B cell (primary cell): Measurements from ENCODE around the gene PCBP3. TPM values are rescaled to one million over a fixed set of nuclear protein-coding genes. Genes with fewer than 3 reads are reported as not detected.

Source experiments
- ATAC-seq: fragments of 200-7000 bp; cut with Tn5 transposase; one replicate; pipeline ENCODE4 v1.10.0; 2021; ENCODE audit warnings: low read depth, mild to moderate bottlenecking, moderate number of reproducible peaks, moderate library complexity
- CTCF ChIA-PET: fragments of 350-600 bp; sonication (Branson Sonifier 250); formaldehyde crosslinking; loops from one replicate; lab custom pipeline; 2021; ENCODE audit warnings: antibody characterized with exemption, inconsistent platforms; lab: Charles Lee
- POLR2A ChIA-PET: fragments of 350-600 bp; sonication (Branson Sonifier 250); formaldehyde crosslinking; loops from one replicate; lab custom pipeline; 2021; ENCODE audit warnings: antibody characterized with exemption; lab: Charles Lee
- DNase-seq: peaks from one replicate; pipeline ENCODE4 v3.0.0; 2013
- H2AFZ ChIP-seq: 2 replicates; pipeline ENCODE4 v1.6.1; 2012; ENCODE audit warnings: mild to moderate bottlenecking, low read depth, low read length; ENCODE audit not compliant: insufficient read depth, poor library complexity, severe bottlenecking
- H3K27ac ChIP-seq, 2 donors: 1 replicate in 1 of 2; 2 replicates in 1 of 2; pipeline ENCODE4 v1.5.1; 2012 to 2013; ENCODE audit warnings: low read length in 2 of 2, mild to moderate bottlenecking in 2 of 2, moderate library complexity in 1 of 2
- H3K27me3 ChIP-seq, 4 experiments: fragments of 200-600 bp in 1 of 4; sonication (generic) in 1 of 4; replicated peaks in 1 of 4; 1 replicate in 2 of 4; 2 replicates in 2 of 4; pipeline versions ENCODE4 v1.6.1 to v1.7.0; 2013 to 2016; ENCODE audit warnings: low read length in 3 of 4, mild to moderate bottlenecking in 2 of 4, mixed read lengths in 1 of 4, moderate library complexity in 1 of 4; ENCODE audit not compliant: insufficient read depth in 4 of 4, control insufficient read depth in 3 of 4; ENCODE audit errors: control extremely low read depth in 1 of 4
- H3K36me3 ChIP-seq, 2 experiments: replicated peaks in 1 of 2; 1 replicate in 1 of 2; 2 replicates in 1 of 2; pipeline versions ENCODE4 v1.6.1 to v1.7.1; 2013; ENCODE audit warnings: low read length in 1 of 2; ENCODE audit not compliant: insufficient read depth in 2 of 2, control insufficient read depth in 1 of 2; ENCODE audit errors: control extremely low read depth in 1 of 2, extremely low read depth in 1 of 2
- H3K4me1 ChIP-seq, 2 donors: fragments of 200-600 bp in 1 of 2; sonication (generic) in 1 of 2; 1 replicate in 1 of 2; 2 replicates in 1 of 2; pipeline versions ENCODE4 v1.5.1 to v1.6.1; 2013 to 2017; ENCODE audit warnings: low read length in 2 of 2; ENCODE audit not compliant: control insufficient read depth in 2 of 2, insufficient read depth in 2 of 2
- H3K4me2 ChIP-seq: replicated peaks from 2 replicates; pipeline ENCODE3; 2012; ENCODE audit warnings: mild to moderate bottlenecking, low read depth, low read length; ENCODE audit not compliant: poor library complexity, severe bottlenecking
- H3K4me3 ChIP-seq, 5 experiments: fragments of 200-600 bp in 1 of 5; sonication (generic) in 1 of 5; 1 replicate in 3 of 5; 2 replicates in 2 of 5; pipeline versions ENCODE4 v1.5.1 to v1.7.0; 2011 to 2016; ENCODE audit warnings: low read length in 4 of 5, mild to moderate bottlenecking in 4 of 5, low read depth in 2 of 5, control low read depth in 1 of 5, moderate library complexity in 1 of 5; ENCODE audit not compliant: insufficient read depth in 1 of 5; ENCODE audit errors: control extremely low read depth in 1 of 5, extremely low read depth in 1 of 5
- H3K79me2 ChIP-seq: fragments of 200-600 bp; sonication (generic); one replicate; pipeline ENCODE4 v1.6.0; 2016; ENCODE audit warnings: low read length; ENCODE audit not compliant: control insufficient read depth, insufficient read depth
- H3K9ac ChIP-seq: fragments of 200-600 bp; sonication (generic); 2 replicates; pipeline ENCODE4 v1.6.1; 2017; ENCODE audit warnings: mild to moderate bottlenecking, low read length, moderate library complexity
- H3K9me3 ChIP-seq, 3 donors: one replicate each; pipeline versions ENCODE4 v1.6.1 to v1.7.1; 2013; ENCODE audit warnings: low read length in 2 of 3; ENCODE audit not compliant: control insufficient read depth in 2 of 3, insufficient read depth in 1 of 3; ENCODE audit errors: control extremely low read depth in 1 of 3
- H4K20me1 ChIP-seq: 2 replicates; pipeline ENCODE4 v1.6.0; 2012; ENCODE audit warnings: mild to moderate bottlenecking, low read length; ENCODE audit not compliant: insufficient read depth, control insufficient read depth, poor library complexity, severe bottlenecking
- H3K27ac Mint-ChIP-seq: one replicate; pipeline ENCODE4 v1.8.0; 2021; ENCODE audit warnings: mixed read lengths
- H3K27me3 Mint-ChIP-seq: one replicate; pipeline ENCODE4 v1.8.0; 2021; ENCODE audit warnings: mixed read lengths
- H3K4me1 Mint-ChIP-seq: one replicate; pipeline ENCODE4 v1.8.0; 2021; ENCODE audit warnings: mixed read lengths
- H3K4me3 Mint-ChIP-seq: one replicate; pipeline ENCODE4 v1.8.0; 2021; ENCODE audit warnings: mixed read lengths
- H3K9me3 Mint-ChIP-seq: one replicate; pipeline ENCODE4 v1.8.0; 2022; ENCODE audit warnings: mixed read lengths; ENCODE audit not compliant: insufficient read depth
- CTCF ChIP-seq: fragments of 200-600 bp; IDR thresholded peaks from one replicate; pipeline ENCODE4 v1.8.0; 2022; ENCODE audit warnings: antibody characterized with exemption, mild to moderate bottlenecking
- EZH2 ChIP-seq: IDR thresholded peaks from 2 replicates; pipeline ENCODE4 v1.6.1; 2012; ENCODE audit warnings: borderline replicate concordance, low read depth, mild to moderate bottlenecking, moderate library complexity, low read length; ENCODE audit not compliant: insufficient read depth, poor library complexity, severe bottlenecking
- WGBS: methylation state at CpG from one replicate; pipeline ENCODE4 v1.1.5; 2013; ENCODE audit warnings: missing lambda C conversion rate; ENCODE audit not compliant: insufficient coverage; 5-methylcytosine and 5-hydroxymethylcytosine counted together
- intact Hi-C: fragments of 100-400 bp; cut with micrococcal nuclease; formaldehyde crosslinking; loops from one replicate; pipeline ENCODE4 v1.10.0; 2022
- polyA plus RNA-seq: library from polyadenylated mRNA; depleted of rRNA; stranded (reverse); fragments of >200 nt; gene quantifications from 2 replicates; pipeline ENCODE4 v1.2.3, GENCODE V29; 2012
- total RNA-seq, 2 donors: library from RNA; stranded (reverse); fragments of 120-200 nt in 1 of 2; gene quantifications; 1 replicate in 1 of 2; 2 replicates in 1 of 2; pipeline versions ENCODE4 v1.2.3 to v1.2.4, GENCODE V29; 2013 to 2022

Gene PCBP3
- total and polyA plus RNA-seq, 2 donors (not counting 1 experiment from before 2014, with no cell fraction given): 0.45 to 2.7 TPM

DNA sequence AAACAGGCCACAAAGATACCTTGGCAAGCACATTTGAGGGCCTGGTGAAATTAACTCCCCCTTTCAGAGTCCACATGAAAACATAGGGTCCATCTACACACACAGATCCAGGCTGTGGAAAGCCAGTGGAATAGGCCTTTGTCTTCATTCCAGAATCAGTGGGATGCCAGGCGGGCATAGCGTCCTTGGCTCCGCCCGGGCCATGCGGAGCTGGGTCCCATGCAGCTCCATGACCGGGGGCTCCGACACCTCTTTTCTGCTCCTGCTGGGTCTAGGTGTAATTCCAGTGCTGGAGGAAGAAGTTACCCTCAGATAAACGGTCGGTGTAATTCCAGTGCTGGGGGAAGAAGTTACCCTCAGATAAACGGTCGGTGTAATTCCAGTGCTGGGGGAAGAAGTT, 274.5 kb downstream of the PCBP3 start:
- H3K9me3 Mint-ChIP-seq: no peaks in the 10 kb centered on the region
- CTCF ChIA-PET: no interaction called here
- no peak overlapping the region for H3K4me3 Mint-ChIP-seq
- no peaks in the 10 kb centered on the region for H3K79me2 ChIP-seq
- POLR2A ChIA-PET: no interaction called here
- no peaks in the 10 kb centered on the region for H3K27me3 Mint-ChIP-seq
- intact Hi-C loops: no loop called here
- no peak for TF ChIP-seq CTCF
- TF ChIP-seq EZH2: no peak
- H3K9ac ChIP-seq: no peak overlapping the region
- H3K27ac ChIP-seq: no peak overlapping the region
- no peaks in the 10 kb centered on the region for H3K4me1 ChIP-seq
- H4K20me1 ChIP-seq: no peaks in the 10 kb centered on the region
- no peak overlapping the region for H3K4me3 ChIP-seq
- peaks cover 0 to 4% (median 0%) of the 10 kb centered on the region in 3 donors for H3K9me3 ChIP-seq
- H3K4me1 Mint-ChIP-seq: no peaks in the 10 kb centered on the region
- H3K4me2 ChIP-seq: no peak overlapping the region
- no peak overlapping the region for H2AFZ ChIP-seq
- no peaks in the 10 kb centered on the region for H3K36me3 ChIP-seq
- WGBS: 100% methylated on average over 3 of the region's 11 CpGs
- no peaks in the 10 kb centered on the region for H3K27me3 ChIP-seq
- ATAC-seq: no peak
- no peak overlapping the region for H3K27ac Mint-ChIP-seq
- no peak for DNase-seq

DNA sequence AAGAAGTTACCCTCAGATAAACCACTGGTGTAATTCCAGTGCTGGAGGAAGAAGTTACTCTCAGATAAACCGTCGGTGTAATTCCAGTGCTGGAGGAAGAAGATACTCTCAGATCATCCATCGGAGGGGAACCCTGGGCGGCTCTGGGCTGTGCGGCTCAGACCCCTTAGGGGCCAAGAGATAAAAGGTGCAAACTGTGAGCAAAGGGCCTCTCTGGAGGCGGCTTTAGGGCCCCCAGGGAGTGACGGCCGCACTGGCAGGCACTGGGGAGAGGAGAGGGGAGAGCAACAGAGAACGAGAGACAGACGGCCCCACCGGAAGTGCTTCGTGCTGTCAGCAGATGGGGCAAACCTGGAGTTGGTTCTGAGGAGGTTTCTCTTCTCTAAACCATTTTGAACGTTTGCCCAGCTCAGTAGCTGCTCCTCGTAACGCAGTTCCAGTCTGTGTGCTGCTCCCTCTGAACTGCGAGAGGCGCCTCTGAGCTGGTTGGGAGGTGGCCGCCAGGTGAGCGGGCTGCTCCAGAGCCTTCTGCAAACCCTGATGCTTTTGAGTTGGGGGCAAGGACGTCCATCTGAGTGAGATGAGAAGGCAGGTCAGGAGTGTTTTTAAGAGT, 275.4 kb downstream of the PCBP3 start:
- TF ChIP-seq CTCF: no peak
- TF ChIP-seq EZH2: no peak
- no peaks in the 10 kb centered on the region for H4K20me1 ChIP-seq
- intact Hi-C loops: no loop called here
- no peak for ATAC-seq
- H3K27ac Mint-ChIP-seq: no peak overlapping the region
- ChIA-PET POLR2A (no interaction called here), CTCF (no interaction called here)
- no peaks in the 10 kb centered on the region for H3K9me3 Mint-ChIP-seq
- DNase-seq: no peak
- no peak overlapping the region for H3K9ac ChIP-seq
- no peak overlapping the region for H3K4me3 ChIP-seq
- H3K9me3 ChIP-seq: peaks cover 0 to 8% (median 0%) of the 10 kb centered on the region in 3 donors
- no peak overlapping the region for H3K4me3 Mint-ChIP-seq
- H3K36me3 ChIP-seq: no peaks in the 10 kb centered on the region
- no peaks in the 10 kb centered on the region for H3K79me2 ChIP-seq
- H3K4me2 ChIP-seq: no peak overlapping the region
- WGBS: 88% methylated on average over 19 of the region's 20 CpGs
- H2AFZ ChIP-seq: no peak overlapping the region
- no peaks in the 10 kb centered on the region for H3K27me3 ChIP-seq
- H3K27ac ChIP-seq: no peak overlapping the region
- no peaks in the 10 kb centered on the region for H3K4me1 ChIP-seq
- no peaks in the 10 kb centered on the region for H3K27me3 Mint-ChIP-seq
- no peaks in the 10 kb centered on the region for H3K4me1 Mint-ChIP-seq
